B cell (primary cell): ENCODE results near the gene MYBPC3.

ENCODE experiments used
- EZH2 ChIP-seq: IDR thresholded peaks from 2 replicates; pipeline ENCODE4 v1.6.1; 2012; ENCODE audit warnings: borderline replicate concordance, low read depth, mild to moderate bottlenecking, moderate library complexity, low read length; ENCODE audit not compliant: insufficient read depth, poor library complexity, severe bottlenecking
- TF ChIP-seq, protein P1 (sequence below): fragments of 200-600 bp; IDR thresholded peaks from one replicate; pipeline ENCODE4 v1.8.0; 2022; ENCODE audit warnings: antibody characterized with exemption, mild to moderate bottlenecking

DNA sequence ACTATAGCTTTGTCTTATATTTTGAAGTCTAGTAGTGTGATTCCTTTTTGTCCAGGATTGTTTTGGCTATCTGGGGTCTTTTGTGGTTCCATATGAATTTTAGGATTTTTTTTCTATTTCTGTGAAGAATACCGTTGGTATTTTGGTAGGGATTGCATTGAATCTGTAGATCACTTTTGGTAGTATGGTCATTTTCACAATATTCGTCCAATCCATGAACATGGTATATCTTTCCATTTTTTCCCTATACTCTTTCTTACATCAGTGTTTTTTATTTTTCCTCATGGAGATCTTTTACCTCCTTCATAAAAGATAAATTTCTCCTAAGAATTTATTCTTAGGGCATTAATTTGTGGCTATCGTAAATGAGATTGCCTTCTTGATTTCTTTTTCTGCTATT, 53.4 kb downstream of the MYBPC3 start:
- TF ChIP-seq, protein P1, sequence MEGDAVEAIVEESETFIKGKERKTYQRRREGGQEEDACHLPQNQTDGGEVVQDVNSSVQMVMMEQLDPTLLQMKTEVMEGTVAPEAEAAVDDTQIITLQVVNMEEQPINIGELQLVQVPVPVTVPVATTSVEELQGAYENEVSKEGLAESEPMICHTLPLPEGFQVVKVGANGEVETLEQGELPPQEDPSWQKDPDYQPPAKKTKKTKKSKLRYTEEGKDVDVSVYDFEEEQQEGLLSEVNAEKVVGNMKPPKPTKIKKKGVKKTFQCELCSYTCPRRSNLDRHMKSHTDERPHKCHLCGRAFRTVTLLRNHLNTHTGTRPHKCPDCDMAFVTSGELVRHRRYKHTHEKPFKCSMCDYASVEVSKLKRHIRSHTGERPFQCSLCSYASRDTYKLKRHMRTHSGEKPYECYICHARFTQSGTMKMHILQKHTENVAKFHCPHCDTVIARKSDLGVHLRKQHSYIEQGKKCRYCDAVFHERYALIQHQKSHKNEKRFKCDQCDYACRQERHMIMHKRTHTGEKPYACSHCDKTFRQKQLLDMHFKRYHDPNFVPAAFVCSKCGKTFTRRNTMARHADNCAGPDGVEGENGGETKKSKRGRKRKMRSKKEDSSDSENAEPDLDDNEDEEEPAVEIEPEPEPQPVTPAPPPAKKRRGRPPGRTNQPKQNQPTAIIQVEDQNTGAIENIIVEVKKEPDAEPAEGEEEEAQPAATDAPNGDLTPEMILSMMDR = no peak
- TF ChIP-seq EZH2 = no peak
